ENCODE data around the gene UQCR10. TPM values are rescaled to one million over a fixed set of nuclear protein-coding genes. Genes with fewer than 3 reads are reported as not detected.
A peak's percentile ranks its signal among the peaks of the same experiment; 100 is the strongest.

UQCR10 gene
- total RNA-seq, 1 donor from 2014 or later: 65.5 TPM

GRCh38 chr22:29758959-29759358, 8.2 kb upstream of the UQCR10 start:
- no peak for ATAC-seq

DNA sequence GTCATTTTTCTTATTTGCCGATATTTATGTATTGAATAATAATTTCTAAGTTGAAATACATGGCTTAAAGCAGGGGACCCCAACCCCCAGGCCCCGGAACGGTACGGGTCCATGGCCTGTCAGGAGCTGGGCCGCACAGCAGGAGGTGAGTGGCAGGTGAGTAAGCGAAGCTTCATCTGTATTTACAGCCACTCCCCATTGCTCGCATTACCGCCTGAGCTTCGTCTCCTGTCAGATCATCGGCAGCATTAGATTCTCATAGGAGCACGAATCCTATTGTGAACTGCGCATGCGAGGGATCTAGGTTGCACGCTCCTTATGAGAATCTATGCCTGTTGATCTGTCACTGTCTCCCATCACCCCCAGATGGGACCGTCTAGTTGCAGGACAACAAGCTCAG, 4.9 kb upstream of the UQCR10 start:
- DNase-seq (ENCODE audit: low spot score) (no peak), ATAC-seq (no peak)

More at GRCh38 chr22:29758959-29759358, 8.2 kb upstream of the UQCR10 start:
- DNase-seq (ENCODE audit: low spot score): no peak

GRCh38 chr22:29765905-29766631, 1.1 kb upstream of the UQCR10 start:
- ATAC-seq (peak; percentile 45), DNase-seq (ENCODE audit: low spot score) (no peak)

DNA sequence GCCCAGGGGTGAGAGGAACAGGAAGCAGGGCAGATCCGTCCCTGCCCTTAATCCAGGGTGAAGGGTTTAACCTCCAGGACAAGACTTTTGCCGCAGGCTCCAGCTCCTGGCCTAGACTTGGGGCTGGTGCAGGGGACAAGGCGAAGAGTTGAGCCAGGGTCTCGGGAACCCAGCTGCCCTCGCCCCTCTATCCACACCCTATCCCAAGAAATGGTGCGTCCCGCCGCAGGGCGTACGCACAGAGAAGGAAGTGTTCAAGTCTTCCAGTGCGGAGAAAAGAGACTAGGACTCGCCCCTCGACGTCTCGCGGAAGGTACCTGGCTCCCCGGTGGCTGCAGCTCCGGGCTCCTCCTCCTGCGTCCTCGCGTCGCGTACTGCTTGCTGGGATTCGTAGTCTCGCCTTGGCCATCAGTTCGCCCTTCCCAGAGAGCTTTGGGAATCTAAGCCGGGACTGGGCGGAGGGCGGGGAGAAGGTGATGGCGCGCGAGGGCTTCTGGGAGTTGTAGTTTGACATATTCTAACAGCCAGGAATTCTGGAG, 468 bp upstream of the UQCR10 start, which contains the start of gene ZMAT5:
Gene ZMAT5, minus strand, starts transcription at position 376 of the 539 bp plus-strand sequence. CDS start 18,463 bp downstream, outside the sequence.
- peak; percentile 96 for DNase-seq (ENCODE audit: low spot score)
- peak; percentile 98 for ATAC-seq

DNA sequence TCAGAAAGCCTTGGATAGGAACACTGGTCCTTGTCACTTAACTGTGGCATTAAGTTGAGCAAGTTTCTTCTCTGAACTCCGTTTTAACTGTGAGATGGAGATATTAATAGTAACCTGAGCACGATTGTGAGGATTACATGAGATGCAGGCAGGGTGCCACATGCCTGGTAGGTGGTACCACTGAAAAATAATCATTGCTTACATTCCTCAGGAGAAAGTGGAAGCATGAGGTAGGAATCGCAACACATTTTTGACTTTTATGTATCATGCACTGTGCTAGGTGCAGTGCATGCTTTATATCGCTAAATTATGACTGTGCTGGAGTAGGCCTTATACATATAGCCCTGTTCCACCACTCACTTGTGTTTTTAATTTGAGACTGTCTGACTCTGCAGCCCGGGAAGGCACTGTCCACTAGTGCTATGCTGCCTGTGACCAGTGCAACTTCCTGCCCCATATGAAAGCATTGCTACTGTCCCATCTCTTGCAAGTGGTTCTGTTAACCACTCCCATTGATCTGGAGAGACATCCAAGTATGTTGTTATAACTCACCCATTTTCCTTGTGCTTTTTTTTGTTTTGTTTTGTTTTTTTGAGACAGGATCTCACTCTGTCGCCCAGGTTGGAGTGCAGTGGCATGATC, 1.0 kb downstream of the UQCR10 start:
- no peak for DNase-seq (ENCODE audit: low spot score)

GRCh38 chr22:29769723-29770321, 2.7 kb downstream of the UQCR10 start:
- no peak for DNase-seq (ENCODE audit: low spot score)
- ATAC-seq: no peak

More for the DNA sequence above, 1.0 kb downstream of the UQCR10 start:
- no peak for ATAC-seq

- ATAC-seq: peak; percentile 80
- no peak for DNase-seq (ENCODE audit: low spot score)
These were observed 5.0 kb downstream of the UQCR10 start for GRCh38 chr22:29772170-29772641.

DNA sequence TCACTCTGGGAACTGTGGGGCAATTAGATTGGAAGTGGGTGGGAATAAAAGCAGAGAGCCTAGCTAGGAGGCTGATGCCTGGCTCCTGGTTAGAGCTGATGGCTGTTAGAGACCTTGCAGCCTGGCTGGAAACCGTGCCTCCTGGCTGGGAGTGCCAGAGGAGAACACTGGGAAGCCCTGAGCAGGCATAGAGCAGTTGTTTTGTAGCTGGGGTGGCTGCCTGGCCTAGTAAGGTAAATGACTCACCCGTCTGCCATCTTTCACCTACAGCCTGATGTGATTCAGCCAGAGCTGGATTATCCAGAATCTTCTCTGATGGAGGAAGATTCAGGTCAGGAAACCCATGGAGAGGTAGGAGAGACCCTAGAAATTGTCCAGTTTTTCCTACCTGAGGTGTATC, 6.1 kb downstream of the UQCR10 start:
- ATAC-seq (peak; percentile 19), DNase-seq (ENCODE audit: low spot score) (no peak)

- no peak for DNase-seq (ENCODE audit: low spot score)
- no peak for ATAC-seq
These were observed 13.1 kb downstream of the UQCR10 start for GRCh38 chr22:29780220-29780619.

DNA sequence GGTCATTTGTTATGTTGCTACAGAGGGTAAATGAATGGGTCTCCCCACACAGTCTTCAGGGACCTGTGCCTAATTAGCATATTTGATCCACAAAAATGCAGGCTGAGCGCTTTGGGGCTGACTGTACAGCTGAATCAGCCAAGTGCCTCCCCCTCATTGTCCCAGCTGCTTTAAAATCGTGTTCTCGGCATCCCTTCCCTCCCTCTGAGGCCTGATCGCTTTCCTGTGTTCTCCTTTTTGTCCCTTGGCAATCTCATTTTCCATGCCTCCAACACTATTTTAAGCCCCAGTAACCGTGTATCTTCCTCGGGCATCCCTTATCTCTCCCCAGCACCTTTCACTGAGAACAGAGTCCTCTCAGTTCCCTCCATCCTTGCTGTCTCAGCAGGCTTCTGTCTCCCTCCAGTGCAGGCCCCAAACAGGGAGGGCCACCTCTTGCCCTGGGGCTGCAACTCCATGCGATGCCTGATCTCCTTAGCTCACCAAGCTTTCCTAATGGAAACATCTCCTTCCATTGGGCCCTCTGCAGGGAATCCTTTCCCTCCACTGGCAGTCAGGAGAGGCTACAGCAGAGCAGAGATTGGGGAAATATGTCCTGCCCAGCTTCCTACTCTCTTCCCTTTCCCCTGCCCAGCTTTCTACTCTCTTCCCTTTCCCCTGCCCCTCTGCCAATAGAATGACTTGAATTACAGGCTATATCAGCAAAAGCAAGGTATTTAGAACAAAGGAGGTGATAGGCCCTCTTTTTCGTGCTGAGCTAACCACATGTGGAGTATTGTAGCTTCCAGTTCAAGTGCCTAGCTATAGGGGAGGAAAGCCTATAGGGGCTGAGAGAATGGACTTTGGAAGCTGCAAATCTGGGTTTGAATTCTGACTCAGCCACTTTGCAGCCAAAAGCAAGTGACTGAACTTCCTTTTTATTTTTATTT, 13.8 kb downstream of the UQCR10 start:
- ATAC-seq (no peak), DNase-seq (ENCODE audit: low spot score) (no peak)

GRCh38 chr22:29782061-29782845, 15.1 kb downstream of the UQCR10 start:
- ATAC-seq: peak; percentile 87
- DNase-seq (ENCODE audit: low spot score): peak; percentile 93

GRCh38 chr22:29784451-29785361, 17.5 kb downstream of the UQCR10 start:
- peak; percentile 82 for DNase-seq (ENCODE audit: low spot score)
- peak; percentile 58 for ATAC-seq

GRCh38 chr22:29786031-29786430, 18.9 kb downstream of the UQCR10 start:
- DNase-seq (ENCODE audit: low spot score) (no peak), ATAC-seq (no peak)

DNA sequence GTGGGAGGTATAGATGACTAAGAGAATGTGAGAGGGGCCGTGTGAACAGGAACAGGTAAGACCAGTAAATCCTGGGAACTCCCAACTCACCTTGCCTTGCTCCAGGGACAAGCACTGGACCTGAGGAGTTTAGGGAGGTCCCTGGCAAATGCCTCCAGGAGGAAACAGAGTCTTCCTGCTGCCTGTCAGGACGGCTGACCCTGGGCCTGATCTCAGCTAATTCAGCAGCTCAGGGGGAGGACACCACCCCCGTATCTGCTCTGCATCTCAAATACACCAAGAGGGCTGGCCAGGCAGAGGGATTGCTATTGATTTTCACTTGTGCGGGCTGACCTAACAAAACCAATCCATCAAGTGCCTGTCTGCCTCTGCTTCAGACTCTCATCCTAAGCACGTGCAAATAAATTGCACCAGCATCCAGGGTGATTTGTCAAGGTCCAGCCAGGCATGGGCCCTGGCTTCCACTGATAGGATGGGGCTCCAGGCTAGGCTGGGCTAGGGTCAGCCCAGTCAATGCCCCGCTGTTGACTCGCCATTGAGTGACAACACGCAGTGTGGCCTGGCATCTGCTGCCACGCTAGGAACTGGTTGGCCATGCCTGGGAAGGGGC, 20.3 kb downstream of the UQCR10 start:
- DNase-seq (ENCODE audit: low spot score): peak; percentile 86

GRCh38 chr22:29788339-29789279, 21.4 kb downstream of the UQCR10 start:
- DNase-seq (ENCODE audit: low spot score) (no peak), ATAC-seq (no peak)

More for the DNA sequence above, 20.3 kb downstream of the UQCR10 start:
- ATAC-seq: peak; percentile 81

DNA sequence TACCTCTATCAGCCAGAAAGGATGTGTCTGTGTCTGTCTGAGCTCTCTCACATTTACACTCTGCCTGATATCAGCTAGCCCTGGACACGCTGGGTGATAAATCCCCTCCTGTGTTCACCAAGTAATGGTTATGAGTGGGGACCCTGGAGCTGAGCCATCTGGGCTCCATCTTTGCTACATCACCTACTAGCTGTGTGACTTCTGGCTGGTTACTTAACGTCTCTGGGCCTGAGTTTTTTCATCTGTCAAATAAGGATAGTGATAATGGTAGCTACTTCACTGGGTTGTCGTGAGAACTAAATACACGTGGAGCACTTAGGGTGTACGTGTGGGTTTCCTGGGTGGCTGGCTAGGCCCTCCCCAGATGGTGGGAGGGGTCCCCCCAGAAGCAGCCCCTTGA, 22.9 kb downstream of the UQCR10 start:
- no peak for ATAC-seq
- DNase-seq (ENCODE audit: low spot score): no peak

- DNase-seq (ENCODE audit: low spot score): no peak
- no peak for ATAC-seq
These were observed 26.2 kb downstream of the UQCR10 start for GRCh38 chr22:29793396-29793795.
